C4-2B (cell line): ENCODE measurements around the gene OR52E8.

Source experiments
- CTCF ChIP-seq: fragments of 450-650 bp; conservative IDR thresholded peaks from 2 replicates; pipeline ENCODE4 v1.5.1; 2017; ENCODE audit warnings: mild to moderate bottlenecking
- ZFX ChIP-seq: fragments of 450-650 bp; IDR thresholded peaks from 2 replicates; pipeline ENCODE4 v1.6.1; 2017

- TF ChIP-seq CTCF (no peak), ZFX (no peak)
Measured at GRCh38 chr11:5841797-5842196, 15.7 kb downstream of the OR52E8 start, which contains the start of gene OR52E6.
